IgD-negative memory B cell (primary cell): ENCODE measurements around the gene USP37. TPM values are rescaled to one million over a fixed set of nuclear protein-coding genes. Genes with fewer than 3 reads are reported as not detected.

Experiments
- H3K27ac Mint-ChIP-seq, 3 donors: one replicate each; pipeline ENCODE4 v1.8.0; 2020 to 2022; ENCODE audit warnings: mild to moderate bottlenecking in 3 of 3, mixed read lengths in 3 of 3, moderate library complexity in 1 of 3
- H3K27me3 Mint-ChIP-seq: one replicate; pipeline ENCODE4 v1.8.0; 2021; ENCODE audit warnings: mixed read lengths
- H3K36me3 Mint-ChIP-seq: one replicate; pipeline ENCODE4 v1.8.0; 2020; ENCODE audit warnings: mild to moderate bottlenecking, mixed read lengths
- H3K4me1 Mint-ChIP-seq, 3 donors: one replicate each; pipeline ENCODE4 v1.8.0; 2020 to 2022; ENCODE audit warnings: mixed read lengths in 3 of 3, mild to moderate bottlenecking in 1 of 3
- H3K4me3 Mint-ChIP-seq, 4 donors: one replicate each; pipeline ENCODE4 v1.8.0; 2020 to 2022; ENCODE audit warnings: mild to moderate bottlenecking in 4 of 4, mixed read lengths in 4 of 4, moderate library complexity in 3 of 4
- H3K9me3 Mint-ChIP-seq, 3 donors: one replicate each; pipeline ENCODE4 v1.8.0; 2020 to 2021; ENCODE audit warnings: mixed read lengths in 3 of 3, mild to moderate bottlenecking in 1 of 3
- polyA plus RNA-seq: library from polyadenylated mRNA; unstranded; fragments of 300-500 nt; fragmentation: Illumina TruSeq; gene quantifications from one replicate; pipeline ENCODE4 v1.2.3, GENCODE V29; 2021

USP37 gene
- polyA plus RNA-seq, 1 donor from 2014 or later: 9.8 TPM

DNA sequence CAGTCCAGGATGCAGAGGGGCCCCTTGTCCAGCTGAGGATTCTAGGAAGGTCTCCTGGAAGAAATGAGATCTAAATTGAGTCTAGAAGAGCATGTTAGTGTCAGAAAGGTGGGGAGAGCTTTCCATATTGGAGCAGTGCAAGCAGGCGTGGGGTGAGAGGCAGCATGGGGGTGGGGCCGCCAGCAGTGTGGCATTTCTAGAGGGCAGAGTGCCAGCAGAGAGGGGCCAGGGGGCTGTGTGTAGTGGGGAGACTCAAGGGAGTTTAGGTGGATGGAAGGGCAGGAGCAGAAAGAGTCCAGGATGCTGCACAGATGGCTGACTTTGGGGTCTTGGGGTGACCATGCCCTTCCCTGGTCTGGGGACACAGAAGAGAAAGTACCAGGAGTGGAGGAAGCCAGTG, 147.1 kb downstream of the USP37 start:
- peaks cover 2% of the 10 kb centered on the region for H3K27me3 Mint-ChIP-seq
- no peaks in the 10 kb centered on the region for H3K9me3 Mint-ChIP-seq
- peaks cover 0 to 3% (median 0%) of the 10 kb centered on the region in 3 donors for H3K4me1 Mint-ChIP-seq
- peak overlapping the region in 1 of 3 donors; percentile 57 for H3K27ac Mint-ChIP-seq
- H3K4me3 Mint-ChIP-seq: no peak overlapping the region
- no peaks in the 10 kb centered on the region for H3K36me3 Mint-ChIP-seq

GRCh38 chr2:218419630-218420216, 148.4 kb downstream of the USP37 start:
- H3K27ac Mint-ChIP-seq: no peak overlapping the region
- peaks cover 2% of the 10 kb centered on the region for H3K27me3 Mint-ChIP-seq
- no peaks in the 10 kb centered on the region for H3K9me3 Mint-ChIP-seq
- H3K36me3 Mint-ChIP-seq: no peaks in the 10 kb centered on the region
- peaks cover 0 to 3% (median 0%) of the 10 kb centered on the region in 3 donors for H3K4me1 Mint-ChIP-seq
- H3K4me3 Mint-ChIP-seq: no peak overlapping the region

GRCh38 chr2:218418717-218419458, 149.3 kb downstream of the USP37 start, which contains the start of gene VIL1:
Gene VIL1, plus strand, starts transcription at chr2:218419123. Its CDS starts 4,656 bp downstream, at chr2:218423779.
- H3K27me3 Mint-ChIP-seq: peaks cover 2% of the 10 kb centered on the region
- H3K9me3 Mint-ChIP-seq: no peaks in the 10 kb centered on the region
- H3K4me3 Mint-ChIP-seq: no peak within 1 kb of the TSS
- peaks cover 2% of the 10 kb centered on the region for H3K36me3 Mint-ChIP-seq
- peaks cover 0 to 3% (median 0%) of the 10 kb centered on the region in 3 donors for H3K4me1 Mint-ChIP-seq
- no peak within 1 kb of the TSS for H3K27ac Mint-ChIP-seq

- peaks cover 2% of the 10 kb centered on the region for H3K27me3 Mint-ChIP-seq
- no peak overlapping the region for H3K4me3 Mint-ChIP-seq
- peaks cover 0 to 3% (median 0%) of the 10 kb centered on the region in 3 donors for H3K4me1 Mint-ChIP-seq
- peaks cover 2% of the 10 kb centered on the region for H3K36me3 Mint-ChIP-seq
- H3K27ac Mint-ChIP-seq: no peak overlapping the region
- H3K9me3 Mint-ChIP-seq: no peaks in the 10 kb centered on the region
These were observed 149.8 kb downstream of the USP37 start for GRCh38 chr2:218418321-218418716.

DNA sequence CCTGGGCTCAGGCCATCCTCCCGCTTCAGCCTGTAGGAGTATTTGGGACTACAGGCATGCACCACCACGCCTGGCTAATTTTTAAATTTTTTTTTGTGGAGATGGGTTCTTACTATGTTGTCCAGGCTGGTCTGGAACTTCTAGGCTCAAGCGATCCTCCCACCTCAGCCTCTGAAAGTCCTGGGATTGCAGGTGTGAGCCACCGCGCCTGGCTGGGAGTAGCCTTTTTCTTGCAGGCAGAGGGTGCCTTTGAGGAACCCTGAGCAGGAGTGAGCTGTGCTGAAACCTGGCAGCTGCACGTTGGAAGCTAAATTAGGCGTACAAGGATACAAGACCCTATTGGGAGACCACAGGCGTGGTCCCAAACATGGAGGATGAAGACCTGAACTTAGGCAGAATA, 160.4 kb downstream of the USP37 start:
- H3K4me3 Mint-ChIP-seq: peak overlapping the region in 1 of 4 donors; percentile 60
- peak overlapping the region in 1 of 3 donors; percentile 76 for H3K27ac Mint-ChIP-seq
- no peaks in the 10 kb centered on the region for H3K9me3 Mint-ChIP-seq
- H3K27me3 Mint-ChIP-seq: no peaks in the 10 kb centered on the region
- H3K36me3 Mint-ChIP-seq: no peaks in the 10 kb centered on the region
- H3K4me1 Mint-ChIP-seq: peaks cover 19 to 29% (median 20%) of the 10 kb centered on the region in 3 donors

DNA sequence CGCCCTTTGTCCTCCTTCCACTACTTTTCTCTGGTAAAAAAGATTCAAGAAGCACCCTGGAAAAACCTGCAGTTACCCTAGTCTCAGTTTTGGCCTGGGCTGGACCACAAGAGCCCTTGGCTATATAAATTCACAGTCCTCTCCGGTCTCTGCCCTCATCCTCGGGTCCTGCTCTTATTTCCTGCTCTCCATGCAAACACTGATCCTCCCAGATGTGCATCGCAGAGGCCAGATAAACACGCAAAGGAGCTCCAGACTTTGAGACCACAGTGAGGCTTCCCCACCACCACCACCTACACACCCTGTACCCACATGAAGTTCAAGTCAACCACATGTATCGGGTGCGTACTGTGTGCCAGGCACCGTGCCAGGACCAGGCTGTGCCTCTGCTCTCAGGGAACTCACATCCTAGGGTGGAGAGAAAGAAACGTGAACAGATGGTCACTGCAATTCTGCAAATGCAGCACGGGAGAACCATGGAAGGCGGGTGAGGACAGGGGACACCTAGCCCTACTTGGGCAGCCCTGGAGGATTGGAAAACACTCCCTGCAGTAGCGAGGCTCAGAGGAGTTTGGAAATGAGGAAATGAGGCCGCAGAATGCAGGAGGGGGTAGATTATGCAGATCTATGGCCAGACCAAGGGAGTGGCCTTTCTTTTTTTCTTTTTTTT, 161.1 kb downstream of the USP37 start:
- Mint-ChIP-seq H3K9me3 (no peaks in the 10 kb centered on the region), H3K27me3 (no peaks in the 10 kb centered on the region), H3K4me1 (peaks cover 18 to 29% (median 20%) of the 10 kb centered on the region in 3 donors), H3K36me3 (no peaks in the 10 kb centered on the region), H3K4me3 (peak overlapping the region; percentile 79 to 93 (median 84)), H3K27ac (peak overlapping the region; percentile 92 to 97 (median 93))

DNA sequence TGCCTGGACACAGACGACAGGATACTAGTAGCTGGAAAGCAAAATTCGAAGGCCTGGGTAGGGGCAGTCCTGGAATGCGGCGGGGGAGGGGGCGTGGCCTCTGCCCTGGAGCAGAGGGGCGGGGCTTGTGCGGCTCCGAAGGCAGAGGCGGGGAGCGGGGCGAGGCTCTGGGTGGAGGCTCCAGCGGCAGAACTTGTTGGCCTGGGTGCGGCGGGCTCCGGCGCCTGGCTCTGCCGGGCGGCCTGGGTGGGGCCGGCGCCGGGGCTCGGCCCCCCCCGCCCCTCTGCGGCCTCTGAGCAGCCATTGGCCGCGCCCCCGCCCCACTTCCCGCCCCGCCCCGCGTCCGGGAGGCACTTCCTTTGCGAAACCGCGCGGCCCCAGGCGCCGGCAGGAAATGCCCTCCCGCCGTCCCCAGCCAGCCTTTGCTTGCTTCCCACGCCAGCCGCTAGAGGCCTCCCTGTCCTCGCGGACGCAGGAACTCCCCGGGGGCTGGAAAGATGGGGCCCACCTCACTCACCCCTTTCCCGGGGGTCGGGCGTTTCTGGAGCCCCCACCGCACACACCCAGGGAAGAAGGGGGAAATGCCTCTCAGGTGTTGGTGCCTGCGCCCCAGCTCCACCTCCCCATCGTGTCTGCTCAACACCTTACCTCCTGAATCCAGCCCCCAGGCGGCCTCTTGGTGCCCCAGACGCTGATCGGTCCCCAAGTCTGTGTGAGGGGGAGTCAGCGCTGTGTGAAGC, 161.8 kb downstream of the USP37 start:
- no peaks in the 10 kb centered on the region for H3K27me3 Mint-ChIP-seq
- H3K27ac Mint-ChIP-seq: peak overlapping the region; percentile 92 to 97 (median 93)
- H3K4me1 Mint-ChIP-seq: peaks cover 18 to 33% (median 22%) of the 10 kb centered on the region in 3 donors
- no peaks in the 10 kb centered on the region for H3K36me3 Mint-ChIP-seq
- H3K4me3 Mint-ChIP-seq: peak overlapping the region; percentile 79 to 93 (median 84)
- H3K9me3 Mint-ChIP-seq: no peaks in the 10 kb centered on the region

GRCh38 chr2:218405746-218406208, 162.4 kb downstream of the USP37 start:
- Mint-ChIP-seq H3K27ac (peak overlapping the region; percentile 92 to 97 (median 93)), H3K4me3 (peak overlapping the region; percentile 78 to 93 (median 84)), H3K27me3 (no peaks in the 10 kb centered on the region), H3K36me3 (no peaks in the 10 kb centered on the region), H3K9me3 (no peaks in the 10 kb centered on the region), H3K4me1 (peaks cover 18 to 33% (median 22%) of the 10 kb centered on the region in 3 donors)

- peak overlapping the region in 3 of 4 donors; percentile 79 to 93 (median 90) for H3K4me3 Mint-ChIP-seq
- H3K27me3 Mint-ChIP-seq: no peaks in the 10 kb centered on the region
These were observed 162.9 kb downstream of the USP37 start for GRCh38 chr2:218405086-218405745.

GRCh38 chr2:218404351-218405085, 163.6 kb downstream of the USP37 start:
- Mint-ChIP-seq H3K4me3 (peak overlapping the region in 2 of 4 donors; percentile 55 to 79), H3K36me3 (no peaks in the 10 kb centered on the region), H3K4me1 (peaks cover 18 to 33% (median 22%) of the 10 kb centered on the region in 3 donors), H3K27ac (peak overlapping the region in 2 of 3 donors; percentile 92 to 94), H3K9me3 (no peaks in the 10 kb centered on the region), H3K27me3 (no peaks in the 10 kb centered on the region)

More at GRCh38 chr2:218405086-218405745, 162.9 kb downstream of the USP37 start:
- H3K9me3 Mint-ChIP-seq: no peaks in the 10 kb centered on the region
- no peaks in the 10 kb centered on the region for H3K36me3 Mint-ChIP-seq
- peaks cover 18 to 33% (median 22%) of the 10 kb centered on the region in 3 donors for H3K4me1 Mint-ChIP-seq
- H3K27ac Mint-ChIP-seq: peak overlapping the region; percentile 92 to 97 (median 93)

DNA sequence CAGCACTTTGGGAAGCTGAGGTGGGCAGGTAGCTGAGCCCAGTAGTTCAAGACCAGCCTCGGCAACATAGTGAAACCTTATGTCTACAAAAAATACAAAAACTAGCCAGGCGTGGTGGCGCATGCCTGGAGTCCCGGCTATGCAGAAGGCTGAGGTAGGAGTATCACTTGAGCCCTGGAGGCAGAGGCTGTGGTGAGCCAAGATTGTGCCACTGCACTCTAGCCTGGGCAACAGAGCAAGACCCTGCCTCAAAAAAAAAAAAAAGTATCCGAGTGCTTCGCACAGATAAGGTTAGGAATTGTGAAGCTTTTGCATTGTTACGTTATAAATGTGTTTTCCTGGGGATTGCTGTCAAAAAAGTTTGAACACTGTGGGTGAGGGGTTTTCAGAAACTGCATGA, 164.3 kb downstream of the USP37 start:
- H3K9me3 Mint-ChIP-seq: no peaks in the 10 kb centered on the region
- no peaks in the 10 kb centered on the region for H3K36me3 Mint-ChIP-seq
- peak overlapping the region in 2 of 3 donors; percentile 53 to 92 for H3K27ac Mint-ChIP-seq
- no peaks in the 10 kb centered on the region for H3K27me3 Mint-ChIP-seq
- H3K4me3 Mint-ChIP-seq: peak overlapping the region; percentile 9 to 79 (median 60)
- peaks cover 18 to 33% (median 22%) of the 10 kb centered on the region in 3 donors for H3K4me1 Mint-ChIP-seq

GRCh38 chr2:218402911-218403411, 165.2 kb downstream of the USP37 start:
- Mint-ChIP-seq H3K27ac (peak overlapping the region in 1 of 3 donors; percentile 92), H3K9me3 (no peaks in the 10 kb centered on the region), H3K36me3 (no peaks in the 10 kb centered on the region), H3K4me1 (peaks cover 19 to 31% (median 22%) of the 10 kb centered on the region in 3 donors), H3K4me3 (peak overlapping the region in 2 of 4 donors; percentile 75 to 79), H3K27me3 (no peaks in the 10 kb centered on the region)

- Mint-ChIP-seq H3K27me3 (no peaks in the 10 kb centered on the region), H3K36me3 (no peaks in the 10 kb centered on the region), H3K4me1 (peaks cover 22 to 33% (median 24%) of the 10 kb centered on the region in 3 donors), H3K9me3 (no peaks in the 10 kb centered on the region), H3K4me3 (peak overlapping the region in 2 of 4 donors; percentile 54 to 83), H3K27ac (peak overlapping the region in 2 of 3 donors; percentile 63 to 68)
These were observed 165.7 kb downstream of the USP37 start for GRCh38 chr2:218402491-218402901.
